Kidney capillary endothelial cell (primary cell): Measurements from ENCODE around the gene GALNT3.

ENCODE experiments used
- DNase-seq: peaks from one replicate; pipeline ENCODE4 v3.0.0-alpha.2; 2018; ENCODE audit warnings: low spot score

The GALNT3 gene

DNA sequence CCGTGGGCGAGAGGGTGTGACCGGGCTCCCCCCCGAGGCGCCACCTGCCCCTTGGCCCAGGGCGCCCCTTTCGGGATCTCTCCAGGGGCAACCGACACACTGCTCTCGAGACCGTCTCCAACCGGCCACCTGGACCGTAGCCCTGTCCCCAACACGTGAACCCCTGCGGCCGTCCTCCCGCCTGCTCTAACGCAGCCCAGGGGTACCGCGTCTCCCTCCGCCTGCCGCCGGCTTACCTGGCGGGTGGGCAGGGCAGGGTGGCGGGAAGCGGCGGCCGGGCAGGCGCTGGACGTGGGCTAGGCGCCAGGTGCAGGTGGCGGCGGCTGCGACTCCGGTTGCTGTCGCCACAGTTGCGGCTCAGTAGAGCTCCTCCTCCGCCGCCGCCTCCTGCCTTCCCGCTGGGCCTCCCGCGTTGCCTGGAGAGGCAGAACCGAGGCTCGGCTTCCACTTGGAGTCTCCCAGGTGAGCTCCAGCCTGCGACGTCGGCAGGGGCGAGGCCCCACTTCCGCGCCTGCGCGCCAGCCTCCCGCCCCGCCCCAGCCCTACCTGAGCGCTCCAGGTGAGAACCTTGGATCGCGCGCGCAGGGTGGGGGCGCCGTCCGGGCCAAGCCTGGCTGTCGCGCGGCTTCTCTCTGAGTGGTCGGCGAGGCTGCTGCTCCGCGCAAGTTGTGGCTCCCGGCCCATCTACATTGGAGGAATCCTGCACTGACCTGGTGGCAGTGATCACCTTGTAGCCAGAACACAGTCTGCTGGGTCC lies at the start of gene GALNT3:
Gene GALNT3 (minus strand): TSS at position 469 of the 757 bp plus-strand sequence. CDS start 23,547 bp downstream, outside the sequence.
- no peak for DNase-seq

DNA sequence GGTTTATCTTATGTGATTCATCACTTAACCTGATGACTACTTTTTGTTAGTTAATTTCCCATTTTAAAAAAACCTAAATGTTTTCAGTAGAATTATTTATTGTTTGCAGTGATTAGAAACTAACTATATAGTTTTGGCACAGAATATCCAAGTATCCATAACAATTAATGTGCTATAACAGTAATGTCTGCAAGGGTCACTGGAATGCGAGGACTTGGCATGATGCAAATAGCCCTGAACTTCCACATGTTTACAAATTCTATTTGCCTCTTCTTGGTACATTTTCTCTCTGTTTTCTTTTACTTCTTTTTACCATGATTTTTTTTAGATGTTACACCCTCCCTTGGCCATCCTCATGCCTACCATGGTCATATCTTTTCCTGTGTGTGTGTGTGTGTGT lies 49.3 kb upstream of the GALNT3 start:
- DNase-seq, result no peak

DNA sequence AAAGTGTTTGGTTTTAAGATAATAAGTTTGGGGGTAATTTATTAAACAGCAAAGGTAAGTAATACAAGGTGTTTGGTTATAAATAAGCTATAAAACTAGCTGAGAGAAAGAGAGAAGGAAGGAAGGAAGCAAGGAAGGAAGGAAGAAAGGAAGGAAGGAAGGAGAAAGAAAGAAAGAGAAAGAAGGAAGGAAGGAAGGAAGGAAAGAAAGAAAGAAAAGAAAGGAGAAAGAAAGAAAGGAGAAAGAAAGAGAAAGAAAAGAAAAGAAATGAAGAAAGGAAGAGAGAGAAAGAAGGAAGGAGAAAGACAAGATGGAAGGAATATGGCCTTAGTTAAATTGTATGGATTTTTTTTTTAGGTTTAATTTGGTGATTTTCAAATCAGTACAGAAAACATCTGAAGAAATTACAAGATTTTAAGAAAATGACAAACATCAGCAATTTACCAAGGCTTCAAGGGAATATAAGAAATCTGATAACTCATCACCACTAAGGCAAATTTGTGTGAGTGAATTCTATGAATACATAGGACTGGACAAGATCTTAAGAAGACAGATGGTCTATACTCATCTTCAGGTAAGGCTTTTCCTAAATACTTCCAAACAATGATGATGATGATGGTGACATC lies 46.4 kb upstream of the GALNT3 start:
- no peak for DNase-seq

- DNase-seq, result no peak
Measured at GRCh38 chr2:165839610-165840009, 45.6 kb upstream of the GALNT3 start.

DNA sequence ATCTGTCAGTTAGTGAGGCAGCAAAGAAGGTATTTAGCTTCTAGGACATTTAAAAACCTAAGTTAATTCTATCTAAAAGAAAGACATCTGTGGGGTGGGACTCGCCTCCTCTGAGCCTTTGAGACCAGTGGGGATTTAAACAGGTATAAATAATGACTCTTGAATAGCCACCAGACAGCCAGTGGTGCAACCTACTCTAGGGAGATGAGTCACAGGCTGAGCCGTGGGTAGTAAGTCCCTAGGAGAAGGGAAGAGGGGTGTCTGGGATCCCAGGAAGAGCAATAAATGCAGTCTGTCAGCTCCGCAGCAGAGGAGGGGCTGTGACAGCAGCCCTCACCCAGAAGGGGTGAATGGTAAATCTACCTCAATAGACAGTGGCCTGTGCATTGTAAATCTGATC lies 43.1 kb upstream of the GALNT3 start:
- DNase-seq, result no peak

DNA sequence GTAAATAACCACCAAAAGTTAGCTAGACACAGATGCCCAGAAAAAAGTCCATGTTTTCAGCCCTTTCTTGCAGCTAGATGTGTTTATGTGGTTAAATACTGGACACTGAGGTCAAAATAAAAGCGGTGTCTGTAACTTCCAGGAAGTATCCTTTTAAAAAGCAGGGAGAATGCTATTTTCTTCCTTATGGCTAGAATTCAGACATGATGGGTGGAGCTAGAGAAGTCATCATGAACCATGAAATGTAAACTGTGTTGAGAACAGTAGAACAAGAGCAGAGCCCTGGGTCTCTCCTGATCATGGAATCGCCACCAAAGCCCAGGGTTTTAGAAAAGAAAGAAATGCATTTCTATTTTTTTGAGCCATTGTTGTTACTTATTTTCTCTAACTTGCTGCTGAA lies 41.3 kb upstream of the GALNT3 start:
- no peak for DNase-seq

DNA sequence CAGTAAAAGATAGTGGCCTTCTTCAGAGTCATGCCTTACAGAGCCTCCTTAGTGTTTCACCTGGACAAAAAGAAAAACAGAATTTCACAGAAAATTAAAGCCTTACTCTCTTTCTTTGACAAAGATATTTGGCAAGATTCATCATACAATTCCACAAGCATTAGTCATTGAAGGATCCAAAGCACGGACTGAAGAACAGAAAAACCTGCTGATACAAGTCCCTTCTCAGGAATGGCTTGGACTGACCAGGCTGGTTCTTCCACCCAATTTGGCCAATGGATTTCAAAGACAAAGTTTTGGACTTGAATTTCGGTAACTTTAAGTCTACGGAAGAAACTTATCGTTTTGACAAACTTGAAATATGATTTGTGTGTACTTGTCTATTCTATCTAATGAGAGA lies 39.1 kb upstream of the GALNT3 start:
- DNase-seq, result no peak

DNA sequence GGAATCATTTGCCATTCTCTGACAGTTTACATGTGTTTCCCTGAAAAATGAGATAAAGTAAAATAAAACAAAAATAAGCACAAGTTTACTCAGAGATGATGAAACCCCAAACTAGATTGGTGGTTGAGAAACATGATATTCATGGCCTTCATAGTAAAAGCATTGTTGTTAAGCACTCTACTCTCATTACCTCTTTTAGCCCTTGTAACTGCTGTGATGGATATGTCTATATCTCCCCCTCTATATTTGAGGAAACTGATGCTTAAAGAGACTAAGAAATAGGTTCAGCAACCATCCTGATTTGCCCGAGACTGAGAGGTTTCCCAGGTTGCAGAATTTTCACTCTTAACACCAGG lies 33.9 kb upstream of the GALNT3 start:
- no peak for DNase-seq

DNA sequence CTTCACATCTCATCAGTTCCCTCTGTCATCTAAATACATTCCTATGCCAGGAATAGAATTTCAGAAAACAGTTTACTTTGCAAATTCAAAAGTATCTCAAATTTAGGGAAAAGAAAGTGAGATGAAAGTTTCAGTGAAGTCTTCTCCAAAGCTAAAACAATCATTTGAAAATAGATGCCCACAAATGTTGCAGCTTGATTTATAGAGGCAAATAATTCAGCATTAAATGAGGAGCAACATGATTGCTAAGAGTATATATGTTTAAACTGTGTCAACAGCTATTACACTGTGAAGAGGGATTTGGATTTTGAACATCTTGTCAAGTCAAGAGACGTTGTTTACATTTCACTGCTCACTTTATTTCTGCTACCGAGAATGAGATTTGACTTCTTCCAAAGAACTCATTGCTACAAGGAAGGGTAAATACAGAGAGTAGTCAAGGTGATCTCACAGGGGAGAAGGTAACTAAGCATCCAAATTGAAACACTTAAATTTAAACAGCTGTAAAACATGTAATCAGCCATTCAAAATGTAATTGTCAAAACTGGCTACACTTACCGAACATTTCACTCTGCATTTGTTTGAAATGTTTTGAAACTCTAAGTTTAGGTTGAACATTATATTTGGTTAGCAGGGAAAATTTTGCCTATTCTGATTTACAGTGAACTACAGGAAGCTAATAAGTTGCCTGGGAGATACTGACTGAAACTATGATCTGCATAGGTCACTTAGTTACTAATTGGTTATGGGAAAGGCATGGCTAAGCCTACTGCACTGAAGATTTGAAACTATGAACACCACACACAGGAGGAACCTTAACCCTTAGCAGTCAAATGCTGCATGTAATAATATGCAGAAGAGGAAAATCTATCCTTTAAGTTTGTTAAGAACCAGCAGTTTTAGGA lies 33.2 kb upstream of the GALNT3 start:
- DNase-seq, result no peak

DNA sequence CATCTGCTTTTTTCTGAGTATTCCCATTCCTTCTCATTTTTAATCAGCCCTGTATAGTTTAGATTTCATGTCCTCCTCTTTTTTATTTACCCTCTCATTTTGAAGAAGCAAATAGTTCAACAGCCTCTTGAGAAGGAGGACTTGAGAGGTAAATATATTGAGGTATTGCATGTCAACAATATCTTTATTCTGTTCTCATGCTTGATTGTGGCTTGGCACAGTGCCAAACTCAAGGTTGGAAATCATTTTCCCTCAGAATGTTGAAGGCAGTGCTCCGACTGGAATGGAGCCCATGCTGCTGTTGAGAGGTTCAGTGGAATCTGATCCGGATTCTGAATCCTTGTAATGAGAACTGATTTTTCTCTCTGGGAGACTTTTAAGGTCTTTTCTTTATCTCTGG lies 31.0 kb upstream of the GALNT3 start:
- DNase-seq, result no peak

- DNase-seq, result no peak
Measured at GRCh38 chr2:165820296-165820695, 26.2 kb upstream of the GALNT3 start.

DNA sequence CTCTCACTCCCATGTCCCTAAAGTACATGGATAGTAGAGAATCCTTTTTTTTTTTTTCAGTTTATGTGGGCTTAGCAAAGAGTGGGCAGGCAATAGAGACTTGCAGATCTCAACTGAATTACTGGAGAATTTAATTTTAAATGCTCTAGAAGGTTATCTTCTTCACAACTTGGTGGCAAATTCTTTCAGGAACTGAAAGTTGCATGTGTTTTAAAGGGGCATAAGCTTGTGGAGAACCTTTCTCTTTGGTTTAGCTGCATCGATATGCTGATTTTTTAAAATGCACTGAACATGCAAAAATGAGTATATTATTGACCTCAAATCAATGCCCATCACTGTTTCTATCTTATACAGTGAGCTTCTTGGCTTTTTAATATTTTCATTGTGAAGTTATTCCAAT lies 24.9 kb upstream of the GALNT3 start:
- no peak for DNase-seq

DNA sequence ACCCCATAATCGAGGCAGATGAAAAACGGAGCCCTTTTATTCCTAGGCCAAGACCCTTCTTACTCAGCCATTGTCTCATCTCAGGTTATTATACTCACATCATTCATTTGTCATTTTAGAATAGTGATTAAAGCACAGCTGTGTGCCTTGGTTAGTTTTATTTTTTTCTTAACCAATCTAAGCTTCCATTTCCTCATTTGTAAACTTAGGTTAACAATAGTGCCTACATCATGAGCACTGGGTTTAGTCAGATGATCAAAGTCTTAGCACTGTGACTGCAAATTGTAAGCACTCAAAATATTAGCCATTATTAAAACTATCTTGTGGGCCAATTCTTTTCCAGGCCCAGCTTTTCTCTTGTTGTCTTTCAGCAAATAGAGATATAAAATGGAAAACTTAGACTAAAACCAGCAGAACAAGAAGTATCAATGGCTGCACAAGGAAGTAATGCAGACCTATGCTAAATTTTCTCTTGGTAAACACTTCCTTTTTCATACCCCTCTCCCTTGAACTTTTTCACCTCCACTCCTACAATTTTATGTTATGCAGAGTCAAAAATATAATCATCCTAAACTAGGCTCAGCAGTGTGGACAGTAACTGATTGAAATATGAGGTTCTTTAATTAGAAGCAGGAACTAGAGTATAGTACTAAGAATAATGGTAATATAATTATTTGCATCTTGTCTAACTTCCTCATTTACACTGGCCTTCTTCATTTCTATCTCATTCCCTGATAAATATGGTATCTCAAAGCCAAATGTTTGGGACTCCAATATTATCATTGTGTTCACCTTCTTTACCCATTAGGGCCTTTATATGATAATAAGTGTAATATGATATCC lies 21.5 kb upstream of the GALNT3 start:
- no peak for DNase-seq

DNA sequence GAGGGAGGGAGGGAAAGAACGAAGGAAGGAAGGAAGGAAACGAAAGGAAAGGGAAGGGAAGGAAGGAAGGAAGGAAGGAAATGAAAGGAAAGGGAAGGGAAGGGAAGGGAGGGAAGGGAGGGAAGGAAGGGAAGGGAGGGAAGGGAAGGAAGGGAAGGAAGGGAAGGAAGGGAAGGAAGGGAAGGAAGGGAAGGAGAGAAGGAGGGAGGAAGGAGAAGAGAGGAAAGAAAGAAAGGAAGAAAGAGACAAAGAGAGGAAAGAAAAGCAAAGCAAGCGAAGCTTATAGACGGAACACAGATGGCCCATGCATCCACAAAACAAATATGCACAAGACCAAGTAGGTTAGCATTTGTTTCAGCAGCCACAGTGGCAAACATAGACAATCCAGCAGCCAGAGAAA lies 20.4 kb upstream of the GALNT3 start:
- no peak for DNase-seq

GRCh38 chr2:165811592-165812370 lies 17.7 kb upstream of the GALNT3 start:
- DNase-seq, result no peak

- DNase-seq, result no peak
Measured at GRCh38 chr2:165810418-165810817, 16.4 kb upstream of the GALNT3 start.

- DNase-seq, result no peak
Measured at GRCh38 chr2:165804719-165805118, 10.7 kb upstream of the GALNT3 start.

- DNase-seq, result no peak
Measured at GRCh38 chr2:165803123-165803760, 9.2 kb upstream of the GALNT3 start.

DNA sequence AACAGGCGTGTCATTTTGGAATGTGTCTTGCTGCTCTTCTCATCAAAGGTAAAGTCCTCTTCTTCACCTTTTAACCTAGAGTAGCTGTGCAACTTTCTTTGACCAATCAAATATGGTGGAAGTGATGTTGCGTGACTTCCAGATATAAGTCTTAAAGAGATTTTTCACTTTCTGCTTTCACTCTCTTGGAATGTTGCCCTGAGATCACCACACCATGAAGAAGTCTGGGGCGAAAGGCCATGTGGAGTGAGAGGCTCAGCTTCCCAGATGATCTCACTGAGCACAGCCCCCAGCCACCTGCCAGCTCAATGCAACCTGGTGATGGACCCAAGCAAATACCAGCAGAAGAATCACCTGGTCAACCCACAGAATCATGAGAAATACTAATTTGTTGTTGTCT lies 7.1 kb upstream of the GALNT3 start:
- no peak for DNase-seq

GRCh38 chr2:165796819-165797530 lies 2.9 kb upstream of the GALNT3 start:
- no peak for DNase-seq
